OCI-LY1 (cell line): ENCODE data around the gene TSKU.

Experiments
- EZH2 ChIP-seq: fragments of 200-600 bp; sonication (generic), shearing (Covaris generic); IDR thresholded peaks from 2 replicates; pipeline ENCODE4 v1.8.0; 2017; ENCODE audit warnings: borderline replicate concordance, mixed run types, mild to moderate bottlenecking, antibody characterized with exemption, low read length, moderate library complexity, mixed read lengths
- TF ChIP-seq, protein P1 (sequence below): fragments of 200-600 bp; sonication (generic), shearing (Covaris generic); IDR thresholded peaks from 2 replicates; pipeline ENCODE4 v1.5.1; 2017; ENCODE audit warnings: mild to moderate bottlenecking, antibody characterized with exemption, low read length, moderate library complexity, mixed read lengths

DNA sequence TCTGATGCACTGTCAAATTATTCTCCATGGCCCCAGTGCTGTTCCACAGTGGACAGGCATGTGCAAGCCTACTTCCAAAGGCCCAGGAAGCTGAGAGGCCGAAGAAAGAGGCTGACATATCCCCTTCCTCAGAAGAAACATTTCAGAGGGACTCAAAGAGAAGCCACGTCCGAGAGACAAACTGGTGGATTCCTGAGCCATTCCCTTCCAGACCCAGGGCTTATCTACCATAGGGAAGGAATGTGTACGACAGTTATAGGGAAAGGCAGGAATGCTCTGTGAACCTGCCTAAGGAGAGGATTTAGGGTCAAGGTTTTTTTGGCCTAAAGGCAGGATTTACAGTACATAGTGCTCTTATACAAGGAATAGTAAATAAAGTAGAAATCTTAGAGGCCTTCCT lies 46.9 kb upstream of the TSKU start:
- TF ChIP-seq, protein P1, sequence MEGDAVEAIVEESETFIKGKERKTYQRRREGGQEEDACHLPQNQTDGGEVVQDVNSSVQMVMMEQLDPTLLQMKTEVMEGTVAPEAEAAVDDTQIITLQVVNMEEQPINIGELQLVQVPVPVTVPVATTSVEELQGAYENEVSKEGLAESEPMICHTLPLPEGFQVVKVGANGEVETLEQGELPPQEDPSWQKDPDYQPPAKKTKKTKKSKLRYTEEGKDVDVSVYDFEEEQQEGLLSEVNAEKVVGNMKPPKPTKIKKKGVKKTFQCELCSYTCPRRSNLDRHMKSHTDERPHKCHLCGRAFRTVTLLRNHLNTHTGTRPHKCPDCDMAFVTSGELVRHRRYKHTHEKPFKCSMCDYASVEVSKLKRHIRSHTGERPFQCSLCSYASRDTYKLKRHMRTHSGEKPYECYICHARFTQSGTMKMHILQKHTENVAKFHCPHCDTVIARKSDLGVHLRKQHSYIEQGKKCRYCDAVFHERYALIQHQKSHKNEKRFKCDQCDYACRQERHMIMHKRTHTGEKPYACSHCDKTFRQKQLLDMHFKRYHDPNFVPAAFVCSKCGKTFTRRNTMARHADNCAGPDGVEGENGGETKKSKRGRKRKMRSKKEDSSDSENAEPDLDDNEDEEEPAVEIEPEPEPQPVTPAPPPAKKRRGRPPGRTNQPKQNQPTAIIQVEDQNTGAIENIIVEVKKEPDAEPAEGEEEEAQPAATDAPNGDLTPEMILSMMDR, result no peak
- TF ChIP-seq EZH2, result no peak
